Activated T-helper 1 cell treated with Interleukin-2 at 50 U/mL for 16 hours (primary cell): ENCODE measurements around the gene NTSR1.

Experiments
- DNase-seq: peaks from one replicate; pipeline ENCODE4 v3.0.0-alpha.2; 2020; ENCODE audit warnings: low read depth

Gene NTSR1

GRCh38 chr20:62694106-62694505, 14.5 kb upstream of the NTSR1 start:
- DNase-seq: no peak

DNA sequence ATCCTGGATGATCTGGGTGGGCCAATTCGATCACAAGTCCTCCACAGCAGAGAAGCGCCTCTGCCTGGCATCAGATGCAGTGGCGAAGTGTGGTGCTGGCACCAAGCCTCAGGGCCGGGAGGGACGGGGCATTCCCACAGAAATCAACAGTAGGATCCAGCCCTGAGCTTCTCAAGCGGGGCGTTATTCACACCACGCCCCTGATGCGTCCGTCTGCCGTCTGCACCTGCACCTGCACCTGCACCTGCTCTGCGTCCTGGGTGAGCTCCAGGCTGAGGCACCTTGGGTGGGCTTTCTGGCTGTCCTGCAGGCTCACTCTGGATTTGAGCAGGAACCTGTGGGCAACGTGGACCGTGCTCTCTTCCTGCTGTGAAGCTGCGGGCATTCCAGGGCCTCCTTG, 13.8 kb upstream of the NTSR1 start:
- no peak for DNase-seq

GRCh38 chr20:62695448-62696414, 12.9 kb upstream of the NTSR1 start:
- no peak for DNase-seq

DNA sequence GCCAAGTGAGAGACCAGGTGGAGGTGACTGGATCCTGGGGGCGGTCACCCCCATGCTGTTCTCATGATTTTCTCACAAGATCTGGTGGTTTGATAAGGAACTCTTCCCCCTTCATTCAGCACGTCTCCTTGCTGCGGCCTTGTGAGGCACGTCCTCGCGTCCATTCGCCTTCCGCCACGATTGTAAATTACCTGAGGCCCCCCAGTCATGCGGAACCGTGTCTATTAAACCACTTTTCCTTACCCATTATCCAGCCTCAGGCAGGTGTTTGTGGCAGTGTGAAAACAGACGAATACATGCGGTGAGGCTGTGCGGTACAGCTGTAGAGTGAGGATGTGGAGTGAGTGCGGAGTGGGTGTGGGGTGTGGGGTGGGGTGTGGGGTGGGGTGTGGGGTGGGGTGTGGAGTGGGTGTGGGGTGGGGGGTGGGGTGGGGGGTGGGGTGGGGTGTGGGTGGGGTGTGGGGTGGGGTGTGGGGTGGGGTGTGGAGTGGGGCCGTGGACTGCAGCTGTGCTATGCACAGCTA, 12.1 kb upstream of the NTSR1 start:
- no peak for DNase-seq

DNA sequence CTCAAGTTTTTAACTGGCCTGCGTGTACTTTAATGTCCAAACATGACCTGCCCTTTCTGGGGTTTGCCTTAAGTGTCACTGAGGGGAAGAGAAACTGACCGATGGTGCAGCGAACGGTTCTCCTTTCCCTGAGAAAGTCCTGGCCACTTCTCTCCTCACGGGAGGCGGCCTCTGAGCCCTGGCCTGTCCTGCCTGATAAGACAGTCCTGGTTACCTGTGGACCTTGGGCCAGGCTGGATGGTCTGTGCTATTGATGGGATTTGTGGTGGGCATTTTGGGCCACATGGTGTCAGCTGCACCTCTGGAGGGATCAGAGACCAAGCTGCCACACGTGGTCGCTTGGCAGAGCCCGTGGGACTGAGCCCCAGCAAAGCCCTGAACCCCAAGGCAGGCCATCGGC, 11.6 kb upstream of the NTSR1 start:
- no peak for DNase-seq

GRCh38 chr20:62697468-62697912, 11.1 kb upstream of the NTSR1 start:
- DNase-seq: no peak

DNA sequence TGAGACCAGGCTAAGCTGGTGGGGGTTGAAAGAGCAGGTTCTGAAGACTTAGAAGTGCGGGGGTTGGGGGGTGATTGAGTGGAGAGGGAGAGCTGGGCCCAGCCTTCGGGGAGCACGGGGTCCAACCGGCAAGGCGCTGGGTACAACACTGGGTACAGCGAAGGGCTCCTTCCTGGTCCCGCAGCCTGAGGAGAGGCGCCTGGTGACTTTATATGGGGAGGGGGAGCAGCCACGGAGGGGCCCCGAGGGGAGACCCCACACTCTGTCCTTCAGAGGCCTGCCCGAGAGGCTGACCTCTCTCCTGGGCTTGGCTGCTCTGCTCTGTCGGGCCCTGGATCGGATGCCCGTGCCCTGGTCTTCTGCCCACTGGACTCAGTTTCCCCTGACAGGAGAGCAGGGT, 10.4 kb upstream of the NTSR1 start:
- DNase-seq: no peak

GRCh38 chr20:62699296-62699695, 9.3 kb upstream of the NTSR1 start:
- no peak for DNase-seq

GRCh38 chr20:62699741-62700140, 8.9 kb upstream of the NTSR1 start:
- no peak for DNase-seq

DNA sequence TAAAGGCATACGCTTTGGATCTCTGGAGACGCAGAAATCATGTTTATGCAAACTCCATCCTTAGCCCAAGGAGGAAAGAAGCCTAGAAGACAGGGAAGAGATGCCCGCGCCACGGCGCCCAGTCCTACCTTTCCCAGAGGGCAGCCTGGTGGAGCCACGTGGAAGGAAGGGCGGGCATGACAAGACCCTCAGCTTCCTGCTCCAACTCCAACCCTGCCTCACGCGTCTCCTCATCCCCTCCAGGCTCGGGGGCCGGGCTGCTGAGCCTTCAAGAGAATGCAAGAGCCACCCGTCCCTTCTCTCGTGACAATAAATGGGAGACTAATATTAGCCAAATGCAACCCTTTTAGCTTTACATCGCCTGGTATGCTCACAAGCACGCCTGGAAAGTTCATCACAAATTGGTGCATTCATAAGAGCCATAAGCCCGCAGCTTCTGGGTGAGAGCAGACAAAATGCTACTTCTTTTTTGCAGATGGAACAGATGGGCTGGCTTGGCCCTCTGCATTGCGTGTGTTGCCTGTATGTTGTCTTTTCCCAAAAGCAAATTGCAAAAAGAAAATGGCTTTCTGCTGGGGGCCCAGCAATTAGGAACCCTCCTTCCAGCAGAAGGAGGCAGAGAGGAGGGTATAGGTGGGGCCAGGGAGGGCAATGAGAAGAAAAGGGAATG, 8.2 kb upstream of the NTSR1 start:
- DNase-seq: no peak

DNA sequence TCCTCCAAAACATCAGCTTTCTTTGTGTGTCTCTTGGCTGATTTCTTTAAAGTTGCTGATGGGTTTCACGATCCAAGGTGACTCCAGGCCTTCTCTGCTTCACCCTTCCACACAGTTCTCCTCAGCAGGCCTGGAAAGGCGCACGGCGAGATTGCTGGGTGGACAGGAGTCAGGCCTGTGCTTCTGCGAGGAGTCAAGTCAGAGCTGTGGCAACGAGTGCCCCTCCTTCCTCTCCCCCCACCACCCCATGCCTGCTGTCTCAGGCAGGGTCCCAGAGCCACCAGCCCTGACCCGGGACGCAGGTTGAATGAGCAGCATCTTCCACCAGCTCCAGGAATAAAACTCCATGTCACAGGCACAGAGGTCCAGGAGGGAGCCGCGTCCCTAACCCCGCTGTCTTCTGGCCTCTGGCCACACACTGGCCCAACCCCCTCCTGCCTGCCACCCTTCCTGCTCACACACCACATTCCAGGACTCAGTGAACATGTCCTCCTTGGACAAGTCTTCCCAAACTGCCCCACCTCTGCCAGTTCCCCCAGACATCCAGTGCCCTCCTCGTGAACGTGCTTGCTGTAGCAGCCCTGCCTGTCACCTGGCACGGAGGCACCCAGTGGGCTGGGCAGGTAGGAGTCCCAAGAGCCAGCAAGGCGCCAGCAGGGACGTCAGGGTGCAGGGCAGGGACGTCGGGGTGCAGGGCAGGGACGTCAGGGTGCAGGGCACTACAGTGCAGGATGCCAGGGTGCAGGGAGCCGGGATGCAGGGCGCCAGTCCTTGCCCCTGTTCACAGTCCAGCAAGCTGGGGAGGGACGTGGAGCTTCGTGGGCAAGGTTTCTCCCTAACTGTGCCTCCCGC, 7.2 kb upstream of the NTSR1 start:
- no peak for DNase-seq

DNA sequence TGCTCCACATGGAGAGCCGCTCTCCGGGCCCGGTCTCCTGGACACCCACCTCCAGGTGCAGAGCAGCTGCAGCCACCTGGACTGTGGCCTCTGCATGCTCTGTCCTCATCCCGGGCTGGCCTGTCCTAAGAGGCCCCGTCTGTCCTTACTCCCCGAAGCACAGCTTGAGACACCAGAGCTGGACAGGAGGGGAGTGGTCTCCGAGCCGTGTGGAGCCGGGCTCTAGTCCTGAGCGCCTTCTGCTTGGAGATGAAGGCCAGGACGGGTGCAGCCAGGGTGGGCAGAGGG, 6.7 kb upstream of the NTSR1 start:
- DNase-seq: no peak

DNA sequence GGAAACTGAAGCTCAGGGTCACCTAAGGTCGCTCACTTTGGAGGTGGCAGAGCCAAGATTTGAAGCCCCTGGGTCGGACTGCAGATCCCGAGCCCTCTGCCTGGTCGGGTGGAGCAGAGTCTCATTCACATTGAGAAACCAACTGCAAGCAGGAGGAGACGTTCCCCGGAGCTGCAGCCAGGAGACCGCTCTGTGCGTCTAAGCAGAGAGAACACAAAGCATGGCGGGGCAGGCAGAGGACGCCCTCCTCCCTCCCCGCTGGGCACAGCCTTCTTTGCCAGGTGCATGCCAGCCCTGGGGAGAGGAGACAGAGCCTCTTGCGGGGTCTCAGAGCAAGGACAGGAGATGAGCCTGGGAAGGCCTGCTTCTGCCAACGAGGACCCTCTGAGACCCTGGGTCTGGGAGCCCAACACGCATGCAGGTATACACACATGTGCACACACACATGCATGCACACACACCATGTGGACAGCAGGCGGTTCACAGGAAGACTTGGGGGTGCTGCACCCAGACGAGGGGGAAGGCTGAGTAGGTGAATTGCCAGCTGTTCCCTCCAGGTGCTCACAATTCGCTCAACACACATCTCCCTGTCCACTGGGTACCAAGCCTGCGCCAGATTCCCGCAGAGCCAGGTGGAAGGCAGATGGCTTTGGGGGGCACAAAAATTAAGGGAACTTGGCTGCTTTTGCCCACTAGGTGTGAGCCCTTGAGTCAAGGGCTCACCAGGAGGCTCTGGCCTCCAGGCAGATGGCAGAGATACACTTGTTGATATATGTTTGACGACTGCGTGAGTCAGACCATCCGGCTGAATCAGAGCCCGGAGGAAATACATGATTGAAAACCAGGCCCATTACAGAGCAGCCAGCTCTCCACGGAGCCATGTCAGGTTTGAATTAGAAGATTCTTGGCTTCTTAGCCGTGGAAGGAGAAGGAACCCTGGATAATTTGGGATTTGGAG, 5.5 kb upstream of the NTSR1 start:
- DNase-seq: no peak

DNA sequence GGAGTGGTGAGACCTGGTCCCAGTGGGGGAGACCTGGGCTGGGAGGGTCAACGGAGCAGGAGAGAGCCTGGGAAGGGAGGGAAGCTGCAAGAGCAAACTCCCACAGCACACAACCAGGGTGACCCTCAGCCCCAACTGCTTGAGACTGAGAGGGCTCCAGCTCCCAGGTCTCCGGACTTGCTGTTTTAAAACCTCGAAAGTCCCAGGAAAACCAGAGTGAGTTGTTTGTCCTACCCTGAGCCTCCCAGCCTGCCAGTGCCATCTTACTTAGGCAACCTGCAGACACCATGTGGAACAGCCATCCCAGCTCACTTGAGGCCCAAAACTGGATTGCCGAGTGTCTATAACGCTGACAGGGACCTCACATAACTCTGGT, 4.8 kb upstream of the NTSR1 start:
- DNase-seq: no peak

GRCh38 chr20:62704341-62704948, 4.2 kb upstream of the NTSR1 start:
- no peak for DNase-seq

DNA sequence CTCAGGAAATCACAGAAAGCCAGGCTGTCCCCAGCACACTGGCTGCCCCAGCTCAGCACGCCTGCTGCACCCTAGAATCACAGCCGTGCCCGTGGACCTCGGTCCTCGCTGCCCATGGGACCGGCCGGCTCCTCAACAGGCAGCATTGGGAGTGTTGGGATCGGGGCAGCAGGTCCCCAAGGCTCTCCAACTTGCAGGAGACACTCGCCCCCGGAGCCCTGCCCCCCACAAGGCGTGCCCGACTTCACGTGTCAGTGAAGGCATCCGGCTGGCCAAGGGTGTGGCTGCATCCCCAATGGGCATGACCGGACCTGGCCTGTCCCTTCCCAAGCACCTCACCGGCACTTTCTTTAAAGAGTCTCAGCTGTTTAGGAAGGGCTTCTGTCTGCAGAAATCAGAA, 3.0 kb upstream of the NTSR1 start:
- no peak for DNase-seq

DNA sequence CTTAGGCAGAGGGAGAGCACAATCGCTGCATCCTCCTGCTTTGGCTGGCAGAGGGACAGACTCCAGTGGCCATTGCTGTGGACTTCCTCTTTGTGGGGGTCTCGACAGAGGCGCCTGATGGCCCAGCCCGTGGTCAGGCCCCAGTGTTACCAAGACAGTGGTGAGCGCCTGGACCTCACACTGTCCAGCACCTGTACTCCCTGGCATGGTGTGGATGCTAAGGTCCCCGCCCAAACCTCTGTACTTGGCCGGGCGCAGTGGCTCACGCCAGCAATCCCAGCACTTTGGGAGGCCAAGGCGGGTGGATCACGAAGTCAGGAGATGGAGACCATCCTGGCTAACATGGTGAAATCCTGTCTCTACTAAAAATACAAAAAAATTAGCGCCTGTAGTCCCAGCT, 2.3 kb upstream of the NTSR1 start:
- no peak for DNase-seq

DNA sequence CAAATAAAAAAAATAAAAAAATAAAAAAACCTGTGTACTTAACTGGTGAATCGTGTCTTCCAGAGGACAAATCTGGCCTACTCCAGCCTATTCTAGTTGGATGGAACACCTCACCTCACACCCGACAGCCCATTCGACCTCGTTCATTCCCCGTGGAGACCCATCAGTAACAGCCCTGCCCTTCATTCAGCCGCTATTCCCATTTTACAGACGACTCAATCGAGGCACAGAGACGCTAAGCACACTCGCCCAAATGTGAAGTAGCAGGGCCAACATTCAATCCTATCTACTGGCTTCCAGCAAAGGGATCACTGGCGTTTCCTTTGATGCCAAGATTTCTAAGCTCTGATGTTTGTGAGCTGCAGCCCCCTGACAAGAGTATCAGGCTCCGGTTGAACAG, 1.8 kb upstream of the NTSR1 start:
- DNase-seq: no peak

DNA sequence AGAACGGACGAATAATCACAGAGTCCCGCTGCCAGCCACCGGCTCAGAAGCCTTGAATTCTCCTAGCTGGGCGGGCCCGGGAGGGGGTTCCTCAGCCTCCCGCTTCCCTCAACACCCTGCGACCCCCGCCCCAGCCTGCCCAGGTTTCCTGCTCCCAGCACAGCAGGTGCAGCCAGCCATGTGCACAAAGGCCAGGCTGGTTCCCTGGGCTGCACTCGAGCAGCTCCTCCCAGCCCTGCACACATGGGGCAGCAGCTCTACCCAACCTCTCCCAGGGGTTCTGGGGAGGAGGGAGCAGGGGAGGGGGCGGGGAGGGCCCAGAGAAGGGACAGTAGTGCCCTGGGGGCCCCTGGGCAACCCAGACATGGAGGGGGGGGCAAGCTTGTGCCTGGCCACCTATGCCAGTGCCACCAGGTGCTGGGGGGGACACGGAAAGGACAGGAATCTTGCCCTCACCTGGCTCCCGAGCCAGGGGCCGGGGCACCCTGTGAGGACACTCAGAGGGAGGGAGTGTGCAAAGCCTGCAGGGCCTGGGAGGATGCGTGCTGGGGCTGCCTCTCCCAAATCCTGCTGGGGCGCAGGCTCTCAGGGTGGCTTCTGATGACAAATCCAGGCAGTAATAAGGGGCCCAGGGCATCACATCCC, 1.2 kb upstream of the NTSR1 start:
- DNase-seq: no peak

DNA sequence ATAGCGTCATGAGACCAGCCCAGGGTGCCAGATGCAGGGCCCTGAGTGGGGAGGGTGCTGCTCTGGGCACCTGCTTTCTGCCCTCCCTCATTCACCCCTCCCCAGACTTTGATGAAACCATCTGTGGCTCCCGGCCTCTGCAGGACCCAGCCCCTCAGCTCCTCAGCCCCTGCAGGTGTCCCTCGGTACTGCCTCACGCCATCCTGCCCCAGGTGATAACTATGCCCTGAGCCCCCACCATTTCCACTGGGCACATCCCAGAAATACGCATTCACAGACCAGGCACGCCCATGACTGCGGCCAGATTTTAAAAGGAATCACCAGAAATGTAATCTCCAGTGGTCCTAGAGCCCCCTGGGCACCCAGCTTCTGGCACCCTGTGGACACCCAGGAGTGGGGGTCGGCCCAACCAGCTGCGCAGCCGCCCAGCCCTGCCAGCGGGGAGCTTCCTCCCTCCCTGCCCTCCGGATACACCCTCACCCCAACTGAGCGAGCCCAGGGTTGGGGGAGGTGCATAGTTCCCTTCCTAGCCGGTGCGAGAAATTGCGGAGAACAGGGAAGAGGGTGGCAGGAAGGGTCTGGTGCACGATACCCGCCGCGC, 615 bp upstream of the NTSR1 start:
- DNase-seq: no peak
